ENCODE results near the gene PARP14. TPM values are rescaled to one million over a fixed set of nuclear protein-coding genes. Genes with fewer than 3 reads are reported as not detected.
A peak's percentile ranks its signal among the peaks of the same experiment; 100 is the strongest.
"Not testable (repeated sequence)": the region's sequence is repeated elsewhere in the genome, so short reads cannot be mapped to it uniquely, and the experiment has no call there.

PARP14 gene, protein sequence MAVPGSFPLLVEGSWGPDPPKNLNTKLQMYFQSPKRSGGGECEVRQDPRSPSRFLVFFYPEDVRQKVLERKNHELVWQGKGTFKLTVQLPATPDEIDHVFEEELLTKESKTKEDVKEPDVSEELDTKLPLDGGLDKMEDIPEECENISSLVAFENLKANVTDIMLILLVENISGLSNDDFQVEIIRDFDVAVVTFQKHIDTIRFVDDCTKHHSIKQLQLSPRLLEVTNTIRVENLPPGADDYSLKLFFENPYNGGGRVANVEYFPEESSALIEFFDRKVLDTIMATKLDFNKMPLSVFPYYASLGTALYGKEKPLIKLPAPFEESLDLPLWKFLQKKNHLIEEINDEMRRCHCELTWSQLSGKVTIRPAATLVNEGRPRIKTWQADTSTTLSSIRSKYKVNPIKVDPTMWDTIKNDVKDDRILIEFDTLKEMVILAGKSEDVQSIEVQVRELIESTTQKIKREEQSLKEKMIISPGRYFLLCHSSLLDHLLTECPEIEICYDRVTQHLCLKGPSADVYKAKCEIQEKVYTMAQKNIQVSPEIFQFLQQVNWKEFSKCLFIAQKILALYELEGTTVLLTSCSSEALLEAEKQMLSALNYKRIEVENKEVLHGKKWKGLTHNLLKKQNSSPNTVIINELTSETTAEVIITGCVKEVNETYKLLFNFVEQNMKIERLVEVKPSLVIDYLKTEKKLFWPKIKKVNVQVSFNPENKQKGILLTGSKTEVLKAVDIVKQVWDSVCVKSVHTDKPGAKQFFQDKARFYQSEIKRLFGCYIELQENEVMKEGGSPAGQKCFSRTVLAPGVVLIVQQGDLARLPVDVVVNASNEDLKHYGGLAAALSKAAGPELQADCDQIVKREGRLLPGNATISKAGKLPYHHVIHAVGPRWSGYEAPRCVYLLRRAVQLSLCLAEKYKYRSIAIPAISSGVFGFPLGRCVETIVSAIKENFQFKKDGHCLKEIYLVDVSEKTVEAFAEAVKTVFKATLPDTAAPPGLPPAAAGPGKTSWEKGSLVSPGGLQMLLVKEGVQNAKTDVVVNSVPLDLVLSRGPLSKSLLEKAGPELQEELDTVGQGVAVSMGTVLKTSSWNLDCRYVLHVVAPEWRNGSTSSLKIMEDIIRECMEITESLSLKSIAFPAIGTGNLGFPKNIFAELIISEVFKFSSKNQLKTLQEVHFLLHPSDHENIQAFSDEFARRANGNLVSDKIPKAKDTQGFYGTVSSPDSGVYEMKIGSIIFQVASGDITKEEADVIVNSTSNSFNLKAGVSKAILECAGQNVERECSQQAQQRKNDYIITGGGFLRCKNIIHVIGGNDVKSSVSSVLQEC (N-terminal part only)
- 100 to 1,000 TPM; 133 to 194 TPM for total RNA-seq

DNA sequence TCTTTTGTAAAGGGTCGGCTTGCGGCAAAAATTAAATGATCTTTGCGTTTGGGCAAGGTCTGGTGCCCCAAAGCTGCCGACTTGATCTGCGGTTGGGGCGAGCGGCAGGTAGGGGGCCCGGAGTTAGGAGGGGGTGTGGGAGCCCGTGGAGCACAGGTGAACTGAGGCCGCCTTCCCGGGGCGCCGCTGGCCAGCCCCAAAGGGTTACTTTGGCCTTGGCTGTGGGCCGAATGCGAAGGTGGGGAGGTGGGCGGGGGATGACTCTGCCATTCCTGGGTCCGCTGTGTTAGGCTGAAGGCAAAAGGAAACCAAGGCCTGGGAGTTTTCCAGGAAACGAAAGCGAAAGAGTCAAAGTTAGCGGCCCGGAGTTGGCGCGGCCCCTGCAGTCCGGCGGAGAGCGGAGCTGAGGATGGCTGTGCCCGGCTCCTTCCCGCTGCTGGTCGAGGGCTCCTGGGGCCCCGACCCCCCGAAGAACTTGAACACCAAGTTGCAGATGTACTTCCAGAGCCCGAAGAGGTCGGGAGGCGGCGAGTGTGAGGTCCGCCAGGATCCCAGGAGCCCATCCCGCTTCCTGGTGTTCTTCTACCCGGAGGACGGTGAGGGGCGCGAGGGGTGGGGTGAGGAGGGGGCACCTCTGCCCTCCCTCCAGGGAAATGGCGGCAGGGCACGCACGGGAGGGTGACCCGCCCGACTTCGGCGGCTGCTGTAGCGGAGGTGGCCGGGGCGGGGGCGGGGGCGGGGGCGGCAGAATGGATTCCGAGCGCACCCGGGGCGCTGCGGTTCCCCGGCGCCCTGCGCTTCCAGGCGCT is at the start of gene PARP14:
PARP14 (plus strand) TSS at position 365 of the 809 bp plus-strand sequence; CDS start at position 410, 45 bp downstream.
- H3K9me3 Mint-ChIP-seq (ENCODE audit: low read depth): no peaks in the 10 kb centered on the region
- peaks cover 55% of the 10 kb centered on the region for H3K4me1 Mint-ChIP-seq
- H3K36me3 Mint-ChIP-seq: peaks cover 38% of the 10 kb centered on the region
- no peaks in the 10 kb centered on the region for H3K27me3 Mint-ChIP-seq
- H3K4me3 Mint-ChIP-seq: peak within 1 kb of the TSS; percentile 96
- CTCF ChIA-PET: interaction anchor here (0.7 to 4.1 kb wide), 10 partner anchors 20 to 1134 kb away, joined by 3 to 145 read pairs (median 4); partner anchors contain the start of genes DTX3L, FAM162A, KPNA1 and PARP15
- DNase-seq (peak; percentile 86), ATAC-seq (peak; percentile 75)
- H3K27ac Mint-ChIP-seq: peak within 1 kb of the TSS; percentile 90

DNA sequence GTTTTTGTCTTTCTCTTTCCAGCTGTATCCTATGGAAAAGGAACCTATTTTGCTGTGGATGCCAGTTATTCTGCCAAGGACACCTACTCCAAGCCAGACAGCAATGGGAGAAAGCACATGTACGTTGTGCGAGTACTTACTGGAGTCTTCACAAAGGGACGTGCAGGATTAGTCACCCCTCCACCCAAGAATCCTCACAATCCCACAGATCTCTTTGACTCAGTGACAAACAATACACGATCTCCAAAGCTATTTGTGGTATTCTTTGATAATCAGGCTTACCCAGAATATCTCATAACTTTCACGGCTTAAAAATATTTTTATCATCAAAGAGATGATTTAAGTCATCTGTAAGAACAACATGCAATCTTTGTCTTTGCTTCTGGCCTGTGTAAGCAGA is 44.9 kb upstream of the PARP14 start:
- Mint-ChIP-seq H3K27me3 (no peaks in the 10 kb centered on the region), H3K4me1 (no peaks in the 10 kb centered on the region), H3K9me3 (ENCODE audit: low read depth) (no peaks in the 10 kb centered on the region), H3K27ac (no peak overlapping the region), H3K4me3 (no peak overlapping the region), H3K36me3 (peaks cover 51% of the 10 kb centered on the region)
- DNase-seq (no peak), ATAC-seq (no peak)
- CTCF ChIA-PET: no interaction called here

DNA sequence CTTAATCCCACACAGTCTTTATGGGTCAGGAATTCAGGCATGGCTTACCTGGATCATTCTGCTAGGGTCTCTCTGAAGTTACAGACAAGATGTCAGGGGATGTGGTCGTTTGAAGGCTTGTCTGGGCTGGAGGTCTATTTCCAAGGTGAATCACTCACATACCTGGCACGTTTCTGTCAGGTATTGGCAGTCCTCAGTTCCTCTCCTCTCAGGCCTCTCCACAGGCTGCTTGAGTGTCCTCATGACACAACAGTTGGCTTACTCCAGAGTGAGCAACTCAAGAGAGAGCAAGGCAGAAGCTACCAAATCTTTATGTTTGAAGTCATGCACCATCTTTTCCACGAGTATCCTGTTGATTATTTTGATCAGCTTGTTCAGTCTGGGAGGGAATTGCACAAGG is 43.9 kb upstream of the PARP14 start:
- no peak for ATAC-seq
- Mint-ChIP-seq H3K4me3 (no peak overlapping the region), H3K27ac (no peak overlapping the region), H3K27me3 (no peaks in the 10 kb centered on the region), H3K9me3 (ENCODE audit: low read depth) (no peaks in the 10 kb centered on the region), H3K36me3 (peaks cover 54% of the 10 kb centered on the region), H3K4me1 (no peaks in the 10 kb centered on the region)
- DNase-seq: no peak
- CTCF ChIA-PET: no interaction called here

DNA sequence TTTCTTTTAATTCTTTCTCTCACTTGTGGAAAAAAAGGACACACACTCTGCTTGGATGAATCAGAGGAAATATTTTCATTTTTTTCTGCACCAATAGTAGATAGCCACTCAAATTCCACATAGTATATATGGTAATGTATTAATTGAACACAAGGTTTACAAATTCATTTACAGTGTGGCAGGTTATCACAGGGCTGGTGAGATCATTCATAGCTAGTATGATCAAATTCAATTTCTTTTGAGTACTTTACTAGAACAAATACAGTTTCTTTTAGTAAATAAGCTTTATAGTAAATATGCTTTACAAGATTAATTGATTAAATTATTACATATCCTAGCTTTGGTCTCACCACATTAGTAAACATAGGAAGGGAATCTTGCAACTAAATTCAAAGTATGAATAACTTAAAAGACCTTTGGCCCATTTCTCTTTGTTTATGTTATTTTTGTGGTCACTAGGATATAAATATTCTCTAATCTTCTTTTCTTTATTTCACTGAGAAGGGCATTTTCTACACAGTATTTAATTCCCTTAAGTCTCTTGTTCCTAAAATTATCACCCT is 40.1 kb upstream of the PARP14 start:
- Mint-ChIP-seq H3K27me3 (peaks cover 6% of the 10 kb centered on the region), H3K36me3 (peaks cover 39% of the 10 kb centered on the region), H3K4me3 (no peak overlapping the region), H3K27ac (no peak overlapping the region), H3K4me1 (peaks cover 25% of the 10 kb centered on the region), H3K9me3 (ENCODE audit: low read depth) (no peaks in the 10 kb centered on the region)
- ATAC-seq (no peak), DNase-seq (no peak)
- CTCF ChIA-PET: interaction anchor here (0.7 to 1.2 kb wide), 3 partner anchors 12 to 41 kb away, joined by 3 to 5 read pairs (median 3); no protein-coding TSS in a partner anchor

DNA sequence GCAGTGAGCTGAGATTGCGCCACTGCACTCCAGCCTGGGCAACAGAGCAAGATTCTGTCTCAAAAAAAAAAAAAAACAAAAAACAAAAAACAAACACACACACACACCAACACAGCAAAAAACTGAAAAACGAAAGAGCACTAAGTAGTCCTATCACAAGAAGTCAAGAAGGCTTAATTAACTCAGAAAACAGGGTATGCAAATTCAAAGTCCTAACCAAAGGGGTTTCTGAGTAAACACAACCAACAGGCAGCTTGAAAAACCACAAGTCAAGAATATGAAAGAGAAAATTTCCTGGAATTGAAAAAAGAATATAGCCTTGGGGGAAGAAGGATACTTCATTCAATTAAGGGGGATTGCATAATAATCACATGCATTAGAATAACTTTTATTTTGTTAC is 37.7 kb upstream of the PARP14 start:
- Mint-ChIP-seq H3K4me3 (peak overlapping the region; percentile 36), H3K36me3 (peaks cover 19% of the 10 kb centered on the region), H3K27ac (peak overlapping the region; percentile 80), H3K4me1 (peaks cover 32% of the 10 kb centered on the region), H3K27me3 (peaks cover 21% of the 10 kb centered on the region), H3K9me3 (ENCODE audit: low read depth) (no peaks in the 10 kb centered on the region)
- CTCF ChIA-PET: interaction anchor here (0.7 kb wide), 2 partner anchors 37 to 228 kb away, joined by 3 to 4 read pairs; no protein-coding TSS in a partner anchor
- DNase-seq (no peak), ATAC-seq (peak; percentile 87)

DNA sequence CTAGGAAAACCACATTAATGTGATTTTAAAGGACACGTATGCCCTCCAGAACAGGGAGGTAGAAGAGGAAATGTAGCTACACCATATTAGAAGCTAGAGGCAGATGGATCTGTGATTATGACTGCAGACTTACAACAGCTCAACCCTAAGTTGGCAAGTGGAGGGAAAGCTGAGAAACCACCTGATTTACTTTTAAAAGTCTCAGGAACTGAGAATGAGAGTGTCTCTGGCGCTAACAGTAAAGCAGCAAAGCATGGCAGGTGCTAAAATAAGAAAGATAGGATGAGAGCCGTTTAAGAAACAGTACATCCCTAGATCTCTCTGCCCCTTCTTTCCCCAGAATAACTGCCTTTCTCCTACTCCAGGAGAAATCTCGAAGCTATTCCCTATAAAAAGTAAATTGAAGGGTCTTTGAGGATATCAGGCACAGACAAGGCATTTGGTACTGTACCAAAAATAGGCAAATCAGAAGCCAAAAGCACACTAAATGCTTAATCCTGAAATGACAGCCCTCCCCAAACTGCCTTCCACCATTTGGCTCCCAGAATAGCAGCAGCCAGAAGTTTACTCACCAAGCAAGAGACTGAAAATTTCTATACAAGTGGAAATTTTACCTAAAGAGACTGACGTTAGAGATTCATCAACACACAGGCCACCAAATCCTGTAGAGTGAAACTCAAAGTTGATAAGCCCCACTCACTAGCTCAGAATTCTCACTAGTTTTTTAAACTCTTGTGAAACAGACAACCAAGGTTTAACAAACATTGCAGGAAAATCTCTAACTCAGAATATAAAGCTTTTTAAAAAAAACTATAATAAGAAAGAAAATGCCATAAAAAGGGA is 34.3 kb upstream of the PARP14 start:
- H3K4me3 Mint-ChIP-seq: no peak overlapping the region
- no peaks in the 10 kb centered on the region for H3K9me3 Mint-ChIP-seq (ENCODE audit: low read depth)
- peaks cover 8% of the 10 kb centered on the region for H3K36me3 Mint-ChIP-seq
- H3K4me1 Mint-ChIP-seq: peaks cover 32% of the 10 kb centered on the region
- no peak overlapping the region for H3K27ac Mint-ChIP-seq
- peaks cover 34% of the 10 kb centered on the region for H3K27me3 Mint-ChIP-seq
- CTCF ChIA-PET: interaction anchor here (1.6 kb wide), 1 partner anchor 32 kb away, joined by 5 read pairs; no protein-coding TSS in a partner anchor
- DNase-seq: no peak
- no peak for ATAC-seq

DNA sequence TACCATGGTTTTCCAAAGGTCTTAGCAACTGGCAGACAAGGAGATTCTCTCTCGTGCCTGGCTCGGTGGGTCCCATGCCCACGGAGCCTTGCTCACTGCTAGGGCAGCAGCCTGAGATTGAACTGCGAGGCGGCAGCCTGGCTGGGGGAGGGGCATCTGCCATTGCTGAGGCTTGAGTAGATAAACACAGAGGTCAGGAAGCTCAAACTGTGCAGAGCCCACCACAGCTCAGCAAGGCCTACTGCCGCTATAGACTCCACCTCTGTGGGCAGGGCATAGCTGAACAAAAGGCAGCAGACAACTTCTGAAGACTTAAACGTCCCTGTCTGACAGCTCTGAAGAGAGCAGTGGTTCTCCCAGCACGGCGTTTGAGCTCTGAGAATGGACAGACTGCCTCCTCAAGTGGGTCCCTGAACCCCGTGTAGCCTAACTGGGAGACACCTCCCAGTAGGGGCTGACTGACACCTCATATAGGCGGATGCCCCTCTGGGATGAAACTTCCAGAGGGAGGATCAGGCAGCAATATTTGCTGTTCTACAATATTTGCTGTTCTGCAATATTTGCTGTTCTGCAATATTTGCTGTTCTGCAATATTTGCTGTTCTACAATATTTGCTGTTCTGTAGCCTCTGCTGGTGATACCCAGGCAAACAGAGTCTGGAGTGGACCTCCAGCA is 29.3 kb upstream of the PARP14 start:
- ATAC-seq; CTCF ChIA-PET; H3K36me3 Mint-ChIP-seq; H3K9me3 Mint-ChIP-seq (ENCODE audit: low read depth); H3K4me1 Mint-ChIP-seq; H3K27ac Mint-ChIP-seq; DNase-seq; H3K4me3 Mint-ChIP-seq: not testable (repeated sequence)
- H3K27me3 Mint-ChIP-seq: peaks cover 56% of the 10 kb centered on the region

DNA sequence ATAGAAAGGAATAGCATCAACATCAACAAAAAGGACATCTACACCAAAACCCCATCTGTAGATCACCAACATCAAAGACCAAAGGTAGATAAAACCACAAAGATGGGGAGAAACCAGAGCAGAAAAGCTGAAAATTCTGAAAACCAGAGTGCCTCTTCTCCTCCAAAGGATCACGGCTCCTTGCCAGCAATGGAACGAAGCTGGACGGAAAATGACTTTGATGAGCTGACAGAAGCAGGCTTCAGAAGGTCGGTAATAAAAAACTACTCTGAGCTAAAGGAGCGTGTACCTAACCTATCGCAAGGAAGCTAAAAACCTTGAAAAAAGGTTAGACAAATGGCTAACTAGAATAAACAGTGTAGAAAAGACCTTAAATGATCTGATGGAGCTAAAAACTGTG is 28.7 kb upstream of the PARP14 start:
- peaks cover 55% of the 10 kb centered on the region for H3K27me3 Mint-ChIP-seq
- H3K9me3 Mint-ChIP-seq (ENCODE audit: low read depth); ATAC-seq; H3K4me3 Mint-ChIP-seq; H3K36me3 Mint-ChIP-seq; H3K4me1 Mint-ChIP-seq; CTCF ChIA-PET; DNase-seq; H3K27ac Mint-ChIP-seq: not testable (repeated sequence)

DNA sequence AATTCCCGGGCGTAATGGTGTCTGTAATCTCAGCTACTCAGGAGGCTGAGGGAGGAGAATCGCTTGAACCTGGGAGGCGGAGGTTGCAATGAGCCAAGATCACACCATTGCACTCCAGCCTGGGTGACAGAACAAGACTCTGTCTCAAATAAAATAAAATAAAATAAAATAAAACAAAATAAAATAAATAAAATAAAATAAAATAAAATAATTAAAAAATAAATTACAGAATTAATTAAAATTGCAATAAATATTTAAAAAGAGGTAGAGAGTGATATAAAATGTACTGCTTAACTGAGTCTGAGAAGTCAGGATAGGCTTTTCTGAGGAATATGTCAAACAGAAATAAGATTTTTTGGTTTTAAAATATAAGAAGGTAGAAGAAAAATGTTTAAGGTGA is 22.3 kb upstream of the PARP14 start:
- H3K4me3 Mint-ChIP-seq; H3K27ac Mint-ChIP-seq; H3K36me3 Mint-ChIP-seq; H3K9me3 Mint-ChIP-seq (ENCODE audit: low read depth); CTCF ChIA-PET; ATAC-seq; DNase-seq: not testable (repeated sequence)
- Mint-ChIP-seq H3K27me3 (peaks cover 41% of the 10 kb centered on the region), H3K4me1 (peaks cover 14% of the 10 kb centered on the region)

DNA sequence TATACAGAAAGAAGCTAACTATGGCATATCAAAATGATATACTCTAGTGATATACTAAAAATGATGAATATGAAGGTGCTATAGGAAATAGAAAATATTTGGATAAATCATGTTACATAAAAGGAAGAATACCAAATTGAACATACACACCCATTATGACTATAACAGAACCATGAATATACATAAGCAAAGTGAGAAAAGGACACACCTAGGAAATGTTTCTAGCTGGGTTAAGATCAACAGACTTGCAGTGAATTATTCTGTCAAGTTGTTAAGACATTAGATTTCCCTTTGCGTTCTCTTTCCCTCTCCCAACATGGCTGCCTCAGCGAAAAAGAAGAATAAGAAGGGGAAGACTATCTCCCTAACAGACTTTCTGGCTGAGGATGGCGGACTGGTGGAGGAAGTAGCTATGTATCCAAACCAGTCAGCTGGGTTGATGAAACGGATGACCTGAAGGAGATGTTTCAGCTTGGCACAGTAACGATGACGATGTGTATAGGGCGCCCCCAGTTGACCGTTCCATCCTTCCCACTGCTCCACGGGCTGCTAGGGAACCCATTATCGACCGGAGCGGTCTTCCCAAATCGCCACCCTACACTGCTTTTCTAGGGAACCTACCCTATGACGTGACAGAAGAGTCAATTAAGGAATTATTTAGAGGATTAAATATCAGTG is 20.2 kb upstream of the PARP14 start:
- Mint-ChIP-seq H3K27ac (no peak overlapping the region), H3K9me3 (ENCODE audit: low read depth) (no peaks in the 10 kb centered on the region), H3K36me3 (no peaks in the 10 kb centered on the region), H3K4me1 (peaks cover 14% of the 10 kb centered on the region), H3K4me3 (no peak overlapping the region), H3K27me3 (peaks cover 36% of the 10 kb centered on the region)
- CTCF ChIA-PET: interaction anchor here (1.1 to 1.3 kb wide), 2 partner anchors 10 to 20 kb away, joined by 3 to 4 read pairs; no protein-coding TSS in a partner anchor
- ATAC-seq (no peak), DNase-seq (no peak)
